GM12873 (cell line): ENCODE results near the gene UBE2E1.

Experiments used
- CTCF ChIP-seq: IDR thresholded peaks from 2 replicates; pipeline ENCODE4 v1.5.1; 2012; ENCODE audit warnings: low read depth, mild to moderate bottlenecking, moderate library complexity, low read length, control low read depth; ENCODE audit not compliant: insufficient read depth; ENCODE audit errors: missing control alignments

Gene UBE2E1

GRCh38 chr3:23762759-23763477 is 42.8 kb upstream of the UBE2E1 start:
- no peak for TF ChIP-seq CTCF

- no peak for TF ChIP-seq CTCF
These were observed 41.3 kb upstream of the UBE2E1 start for GRCh38 chr3:23764407-23764806.

- no peak for TF ChIP-seq CTCF
These were observed 38.2 kb upstream of the UBE2E1 start for GRCh38 chr3:23767546-23767945.

GRCh38 chr3:23775254-23775909 is 30.4 kb upstream of the UBE2E1 start:
- TF ChIP-seq CTCF, result no peak

GRCh38 chr3:23776352-23776891 is 29.3 kb upstream of the UBE2E1 start:
- no peak for TF ChIP-seq CTCF

- TF ChIP-seq CTCF, result no peak
These were observed 27.3 kb upstream of the UBE2E1 start for GRCh38 chr3:23778446-23778845.

GRCh38 chr3:23779841-23780240 is 25.9 kb upstream of the UBE2E1 start:
- no peak for TF ChIP-seq CTCF
